Mesendoderm (in vitro differentiated cells): Measurements from ENCODE around the gene ZNF616. TPM values are rescaled to one million over a fixed set of nuclear protein-coding genes. Genes with fewer than 3 reads are reported as not detected.

ENCODE experiments used
- DNase-seq: peaks from one replicate; pipeline ENCODE4 v3.0.0; 2013
- H2AK5ac ChIP-seq: 2 replicates; pipeline ENCODE4 v1.6.1; 2013; ENCODE audit warnings: low read length, inconsistent platforms
- H2BK120ac ChIP-seq: 2 replicates; pipeline ENCODE4 v1.6.1; 2013; ENCODE audit warnings: low read depth, mild to moderate bottlenecking, low read length, moderate library complexity, mixed read lengths
- H2BK15ac ChIP-seq: replicated peaks from 2 replicates; pipeline ENCODE4 v1.6.1; 2013; ENCODE audit warnings: low read depth, mild to moderate bottlenecking, moderate library complexity
- H2BK5ac ChIP-seq: 2 replicates; pipeline ENCODE4 v1.6.1; 2013; ENCODE audit warnings: low read length, inconsistent platforms
- H3K18ac ChIP-seq: 2 replicates; pipeline ENCODE4 v1.6.1; 2013; ENCODE audit warnings: mild to moderate bottlenecking, low read length, mixed read lengths
- H3K23ac ChIP-seq: one replicate; pipeline ENCODE4 v1.6.1; 2013; ENCODE audit warnings: low read length
- H3K27ac ChIP-seq: 2 replicates; pipeline ENCODE4 v1.5.1; 2013; ENCODE audit warnings: low read depth, mild to moderate bottlenecking, inconsistent platforms, low read length, moderate library complexity
- H3K27me3 ChIP-seq: 2 replicates; pipeline ENCODE4 v1.6.1; 2013; ENCODE audit warnings: low read length, control low read depth, mild to moderate bottlenecking, inconsistent platforms; ENCODE audit not compliant: insufficient read depth, poor library complexity
- H3K36me3 ChIP-seq: 2 replicates; pipeline ENCODE4 v1.6.1; 2013; ENCODE audit warnings: low read length, inconsistent platforms; ENCODE audit not compliant: control insufficient read depth, insufficient read depth
- H3K4ac ChIP-seq: one replicate; pipeline ENCODE4 v1.6.1; 2013; ENCODE audit warnings: low read depth, mild to moderate bottlenecking, low read length, moderate library complexity
- H3K4me1 ChIP-seq: 2 replicates; pipeline ENCODE4 v1.6.1; 2013; ENCODE audit warnings: low read depth, low read length, inconsistent platforms; ENCODE audit not compliant: control insufficient read depth
- H3K4me2 ChIP-seq: 2 replicates; pipeline ENCODE4 v1.6.1; 2013; ENCODE audit warnings: low read length
- H3K4me3 ChIP-seq: 2 replicates; pipeline ENCODE4 v1.5.1; 2013; ENCODE audit warnings: mild to moderate bottlenecking, low read length
- H3K56ac ChIP-seq: one replicate; pipeline ENCODE4 v1.6.1; 2013; ENCODE audit warnings: low read length
- H3K79me1 ChIP-seq: 2 replicates; pipeline ENCODE4 v1.6.1; 2013; ENCODE audit warnings: low read length, inconsistent platforms
- H3K79me2 ChIP-seq: 2 replicates; pipeline ENCODE4 v1.6.1; 2013; ENCODE audit warnings: mild to moderate bottlenecking, low read length; ENCODE audit not compliant: control insufficient read depth, insufficient read depth
- H3K9ac ChIP-seq: 2 replicates; pipeline ENCODE4 v1.6.1; 2013; ENCODE audit warnings: low read length, inconsistent platforms
- H4K5ac ChIP-seq: one replicate; pipeline ENCODE4 v1.6.1; 2013; ENCODE audit warnings: low read length
- H4K8ac ChIP-seq: one replicate; pipeline ENCODE4 v1.6.1; 2013; ENCODE audit warnings: low read depth, mild to moderate bottlenecking, control low read depth, low read length, moderate library complexity
- WGBS: extraction: QIAGEN DNeasy Blood & Tissue Kit; methylation state at CpG from one replicate; pipeline ENCODE4 v1.1.7; 2013; ENCODE audit warnings: low lambda C conversion rate, missing lambda C conversion rate; ENCODE audit not compliant: insufficient coverage; ENCODE audit errors: extremely low coverage; 5-methylcytosine and 5-hydroxymethylcytosine counted together
- polyA plus RNA-seq, 2 experiments: library from polyadenylated mRNA; stranded (reverse); fragments of 200-250 nt; gene quantifications; one replicate each; pipeline ENCODE4 v1.2.3, GENCODE V29; 2013

The ZNF616 gene
- 15.8 TPM for polyA plus RNA-seq (2013, experiment 1 of 2)
- polyA plus RNA-seq (2013, experiment 2 of 2) = 15.8 TPM

GRCh38 chr19:52139252-52140031 is at the start of gene ZNF616:
ZNF616 (minus strand) TSS chr19:52139938; CDS start chr19:52130512, 9,426 bp downstream.
- H4K8ac ChIP-seq = no peak within 1 kb of the TSS
- H3K18ac ChIP-seq = peak within 1 kb of the TSS; percentile 95
- no peaks in the 10 kb centered on the region for H3K27me3 ChIP-seq
- H3K4me3 ChIP-seq = peak within 1 kb of the TSS; percentile 94
- no peak within 1 kb of the TSS for H2BK15ac ChIP-seq
- H3K79me1 ChIP-seq = peaks cover 7% of the 10 kb centered on the region
- peaks cover 25% of the 10 kb centered on the region for H3K79me2 ChIP-seq
- H3K36me3 ChIP-seq = no peaks in the 10 kb centered on the region
- no CpG with 5 or more reads among the region's 49 CpGs for WGBS
- no peak within 1 kb of the TSS for H4K5ac ChIP-seq
- H3K23ac ChIP-seq = no peak within 1 kb of the TSS
- peak within 1 kb of the TSS; percentile 81 for H2BK5ac ChIP-seq
- H3K4ac ChIP-seq = peak within 1 kb of the TSS; percentile 57
- peak within 1 kb of the TSS; percentile 91 for H3K27ac ChIP-seq
- no peak within 1 kb of the TSS for H2BK120ac ChIP-seq
- peak within 1 kb of the TSS; percentile 98 for H3K56ac ChIP-seq
- peak within 1 kb of the TSS; percentile 97 for H3K4me2 ChIP-seq
- peak within 1 kb of the TSS; percentile 100 for H3K9ac ChIP-seq
- peak; percentile 97 for DNase-seq
- peak within 1 kb of the TSS; percentile 82 for H2AK5ac ChIP-seq
- H3K4me1 ChIP-seq = peaks cover 2% of the 10 kb centered on the region

- Histone ChIP-seq H3K4me3 (peak overlapping the region; percentile 40), H2BK5ac (peak overlapping the region; percentile 70), H3K36me3 (peaks cover 4% of the 10 kb centered on the region), H3K23ac (peak overlapping the region; percentile 66), H4K5ac (peak overlapping the region; percentile 98), H3K27me3 (no peaks in the 10 kb centered on the region), H4K8ac (no peak overlapping the region), H3K56ac (peak overlapping the region; percentile 95), H2BK120ac (no peak overlapping the region), H3K4ac (no peak overlapping the region), H3K79me2 (peaks cover 38% of the 10 kb centered on the region), H3K27ac (peak overlapping the region; percentile 70), H3K4me2 (peak overlapping the region; percentile 67), H3K9ac (peak overlapping the region; percentile 87), H2AK5ac (peak overlapping the region; percentile 85), H2BK15ac (no peak overlapping the region), H3K4me1 (peaks cover 10% of the 10 kb centered on the region), H3K18ac (peak overlapping the region; percentile 78), H3K79me1 (peaks cover 10% of the 10 kb centered on the region)
- WGBS = no CpG with 5 or more reads among the region's 32 CpGs
- no peak for DNase-seq
Measured at GRCh38 chr19:52188822-52189734, 49.3 kb upstream of the ZNF616 start.

GRCh38 chr19:52187407-52187806 is 47.7 kb upstream of the ZNF616 start:
- Histone ChIP-seq H2AK5ac (no peak overlapping the region), H3K4me2 (no peak overlapping the region), H3K79me2 (peaks cover 22% of the 10 kb centered on the region), H4K8ac (no peak overlapping the region), H4K5ac (no peak overlapping the region), H2BK15ac (no peak overlapping the region), H3K56ac (no peak overlapping the region), H3K4ac (no peak overlapping the region), H3K27ac (no peak overlapping the region), H3K23ac (no peak overlapping the region), H2BK120ac (no peak overlapping the region), H3K27me3 (no peaks in the 10 kb centered on the region), H2BK5ac (no peak overlapping the region), H3K4me3 (no peak overlapping the region), H3K9ac (no peak overlapping the region), H3K18ac (no peak overlapping the region), H3K79me1 (peaks cover 3% of the 10 kb centered on the region), H3K36me3 (no peaks in the 10 kb centered on the region), H3K4me1 (peaks cover 10% of the 10 kb centered on the region)
- WGBS = no CpG with 5 or more reads among the region's 1 CpG
- no peak for DNase-seq

- no peak overlapping the region for H3K4me2 ChIP-seq
- WGBS = no CpG with 5 or more reads among the region's 10 CpGs
- H3K18ac ChIP-seq = peak overlapping the region; percentile 44
- no peak overlapping the region for H2BK15ac ChIP-seq
- H2BK120ac ChIP-seq = no peak overlapping the region
- no peaks in the 10 kb centered on the region for H3K79me2 ChIP-seq
- H3K27ac ChIP-seq = no peak overlapping the region
- no peak overlapping the region for H2AK5ac ChIP-seq
- DNase-seq = peak; percentile 90
- no peak overlapping the region for H3K9ac ChIP-seq
- H3K4me1 ChIP-seq = peaks cover 8% of the 10 kb centered on the region
- no peak overlapping the region for H3K4me3 ChIP-seq
- peak overlapping the region; percentile 50 for H2BK5ac ChIP-seq
- no peak overlapping the region for H3K56ac ChIP-seq
- H3K4ac ChIP-seq = no peak overlapping the region
- H3K27me3 ChIP-seq = no peaks in the 10 kb centered on the region
- no peak overlapping the region for H3K23ac ChIP-seq
- no peaks in the 10 kb centered on the region for H3K36me3 ChIP-seq
- H3K79me1 ChIP-seq = no peaks in the 10 kb centered on the region
- H4K5ac ChIP-seq = no peak overlapping the region
- H4K8ac ChIP-seq = no peak overlapping the region
Measured at GRCh38 chr19:52176574-52176973, 36.8 kb upstream of the ZNF616 start.

GRCh38 chr19:52172347-52172746 is 32.6 kb upstream of the ZNF616 start:
- Histone ChIP-seq H3K4ac (peak overlapping the region; percentile 79), H3K4me2 (no peak overlapping the region), H2BK15ac (no peak overlapping the region), H3K79me2 (no peaks in the 10 kb centered on the region), H3K4me1 (peaks cover 8% of the 10 kb centered on the region), H3K4me3 (no peak overlapping the region), H3K79me1 (peaks cover 3% of the 10 kb centered on the region), H3K27ac (no peak overlapping the region), H3K18ac (peak overlapping the region; percentile 82), H2BK5ac (no peak overlapping the region), H3K23ac (no peak overlapping the region), H4K8ac (no peak overlapping the region), H3K27me3 (no peaks in the 10 kb centered on the region), H2BK120ac (no peak overlapping the region), H3K56ac (peak overlapping the region; percentile 15), H3K36me3 (peaks cover 3% of the 10 kb centered on the region), H2AK5ac (no peak overlapping the region), H4K5ac (peak overlapping the region; percentile 84), H3K9ac (no peak overlapping the region)
- no peak for DNase-seq
- no CpG with 5 or more reads among the region's 1 CpG for WGBS
